ENCODE data around the gene CENPX. TPM values are rescaled to one million over a fixed set of nuclear protein-coding genes. Genes with fewer than 3 reads are reported as not detected.

Gene CENPX
- total RNA-seq, 1 experiment from 2014 or later, result 77.9 TPM

DNA sequence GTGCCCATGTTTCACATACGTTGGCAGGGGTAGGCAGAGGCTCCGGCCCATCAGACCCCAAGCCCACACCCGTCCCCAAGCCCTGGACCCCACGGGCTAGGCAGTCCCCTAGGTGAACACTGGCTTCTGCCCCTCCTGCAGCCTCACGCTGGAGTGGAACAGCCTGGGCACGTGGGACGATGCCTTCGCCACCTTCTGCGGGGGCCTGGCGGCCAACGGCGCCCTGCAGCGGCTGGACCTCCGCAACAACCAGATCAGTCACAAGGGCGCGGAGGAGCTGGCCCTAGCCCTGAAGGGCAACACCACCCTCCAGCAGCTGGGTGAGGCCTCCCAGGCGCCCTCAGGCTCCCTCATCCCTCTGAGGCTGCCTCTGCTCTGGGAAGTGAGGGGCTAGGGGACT lies 2.2 kb upstream of the CENPX start:
- H3K27me3 ChIP-seq (ENCODE audit: insufficient read depth, low read length), result no peaks in the 10 kb centered on the region
- no peak overlapping the region for H2BK20ac ChIP-seq (ENCODE audit: low read depth, low read length, poor library complexity, severe bottlenecking)
- H3K23me2 ChIP-seq (ENCODE audit: insufficient read length, low read depth, low read length, poor library complexity, severe bottlenecking), result peaks cover 5% of the 10 kb centered on the region
- Mint-ChIP-seq H3K9me3 (peaks cover 0 to 2% of the 10 kb centered on the region in 2 experiments; a peak in 1 of 5 replicates), H3K27me3 (ENCODE audit: low read depth) (no peaks in the 10 kb centered on the region; the same call in none of the 2 replicates), H3K4me1 (peaks cover 7 to 18% of the 10 kb centered on the region in 2 experiments), H3K4me3 (no peak overlapping the region; a peak in 1 of 5 replicates), H3K27ac (no peak overlapping the region), H3K36me3 (ENCODE audit: insufficient read depth in 1 of 3, low read depth in 3 of 3) (peaks cover 3 to 10% (median 7%) of the 10 kb centered on the region in 3 experiments; a peak in 6 of 7 replicates)
- no peaks in the 10 kb centered on the region for H4K20me1 ChIP-seq (ENCODE audit: control insufficient read depth, insufficient read depth, insufficient read length)
- no peak overlapping the region for H2BK12ac ChIP-seq (ENCODE audit: insufficient read length, low read depth, low read length)
- no peak for TF ChIP-seq CTCF (conservative IDR thresholded peaks at IDR 0.05)
- H3K18ac ChIP-seq (ENCODE audit: insufficient read length, low read depth, low read length), result no peak overlapping the region
- no peak overlapping the region for H3K4me2 ChIP-seq (ENCODE audit: insufficient read depth, insufficient read length, low read length)
- H3T11ph ChIP-seq (ENCODE audit: low read length), result no peak overlapping the region
- no peak overlapping the region for H2BK120ac ChIP-seq (ENCODE audit: low read depth, low read length, poor library complexity, severe bottlenecking)
- H3K56ac ChIP-seq (ENCODE audit: insufficient read length, low read depth, low read length), result no peak overlapping the region
- DNase-seq, result no peak
- H2AK5ac ChIP-seq (ENCODE audit: insufficient read length, low read length), result no peak overlapping the region
- H3K14ac ChIP-seq (ENCODE audit: insufficient read depth, low read length), result no peak overlapping the region
- H4K5ac ChIP-seq (ENCODE audit: insufficient read length, low read depth, low read length), result no peak overlapping the region
- H3K79me2 ChIP-seq (ENCODE audit: insufficient read depth, low read length), result no peaks in the 10 kb centered on the region
- H2BK5ac ChIP-seq (ENCODE audit: insufficient read length, low read length), result no peak overlapping the region
- no peak overlapping the region for H2BK15ac ChIP-seq (ENCODE audit: low read depth, low read length)
- no peaks in the 10 kb centered on the region for H3K9me3 ChIP-seq (ENCODE audit: control insufficient read depth, low read depth, low read length)
- H3K23ac ChIP-seq (ENCODE audit: insufficient read length, low read depth, low read length), result no peak overlapping the region
- H2AFZ ChIP-seq (ENCODE audit: low read length), result no peak overlapping the region
- H3K9ac ChIP-seq (ENCODE audit: extremely low read depth, insufficient read length, low read length), result no peak overlapping the region
- no peak overlapping the region for H4K8ac ChIP-seq (replicated peaks; ENCODE audit: insufficient read length, low read depth, low read length)
- WGBS (ENCODE audit: extremely low coverage, insufficient read length, low lambda C conversion rate), result no CpG with 5 or more reads among the region's 17 CpGs
- no peak overlapping the region for H3K27ac ChIP-seq (ENCODE audit: insufficient read length, low read depth, low read length)
- no peak overlapping the region for H3K4ac ChIP-seq (ENCODE audit: low read depth, low read length)
- H3K79me1 ChIP-seq (ENCODE audit: insufficient read depth, low read depth, low read length, poor library complexity, severe bottlenecking), result peaks cover 5% of the 10 kb centered on the region
- no peaks in the 10 kb centered on the region for H3K4me1 ChIP-seq (ENCODE audit: insufficient read depth, low read length)
- no peak overlapping the region for H4K91ac ChIP-seq (ENCODE audit: insufficient read length, low read depth, low read length)

Measured in H9 (cell line).